ENCODE measurements around the gene PKN3. TPM values are rescaled to one million over a fixed set of nuclear protein-coding genes. Genes with fewer than 3 reads are reported as not detected.

The PKN3 gene
- polyA plus RNA-seq, 4 donors = 4.1 to 12.3 (median 4.5) TPM

DNA sequence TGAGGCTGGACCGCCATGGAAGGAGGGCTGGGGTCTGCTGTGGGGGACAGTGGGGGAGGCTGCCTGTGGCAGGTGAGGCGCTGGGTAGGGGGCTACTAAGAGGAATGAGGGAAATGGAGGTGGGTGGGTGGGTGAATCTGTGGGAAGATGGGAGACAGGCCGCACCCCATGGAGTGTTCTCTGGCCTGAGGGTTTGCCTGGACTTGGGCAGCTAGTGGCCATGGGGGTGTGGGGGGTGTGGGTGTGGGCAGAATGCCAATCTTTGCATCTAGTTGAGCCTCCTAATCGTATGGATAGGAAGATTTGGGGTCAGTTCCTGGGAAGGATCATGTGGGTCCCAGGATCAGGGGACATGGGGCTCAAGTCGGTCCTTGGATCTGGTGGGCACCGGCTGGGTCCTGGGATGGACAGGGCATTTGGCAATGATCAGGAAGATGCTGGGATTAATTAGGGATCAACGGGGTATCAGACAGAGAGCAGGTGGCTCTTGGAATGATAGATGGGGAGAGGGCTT, 21.1 kb downstream of the PKN3 start:
- DNase-seq (no peak), FAIRE-seq (no peak)
- Histone ChIP-seq H3K9me3 (ENCODE audit: control insufficient read depth in 2 of 2, insufficient read depth in 1 of 2, low read depth in 1 of 2, low read length in 1 of 2) (no peaks in the 10 kb centered on the region), H3K4me3 (ENCODE audit: low read depth in 1 of 3, low read length in 3 of 3) (peak overlapping the region; percentile 68 to 78 (median 68)), H3K27ac (ENCODE audit: low read depth in 1 of 3, low read length in 2 of 3) (peak overlapping the region; percentile 4 to 78 (median 73)), H3K36me3 (ENCODE audit: control insufficient read depth in 3 of 3, insufficient read depth in 2 of 3, low read depth in 1 of 3, low read length in 3 of 3) (peaks cover 3 to 44% (median 8%) of the 10 kb centered on the region in 3 donors), H3K27me3 (ENCODE audit: control insufficient read depth in 3 of 3, insufficient read depth in 3 of 3, low read length in 3 of 3) (peaks cover 0 to 2% (median 0%) of the 10 kb centered on the region in 3 donors), H3K4me1 (ENCODE audit: control insufficient read depth in 3 of 3, insufficient read depth in 2 of 3, low read depth in 1 of 3, low read length in 2 of 3) (peaks cover 0 to 14% (median 2%) of the 10 kb centered on the region in 3 donors)
- WGBS, 3 donors = 16 to 31% (median 22%) methylated on average over 7 of the region's 7 CpGs

DNA sequence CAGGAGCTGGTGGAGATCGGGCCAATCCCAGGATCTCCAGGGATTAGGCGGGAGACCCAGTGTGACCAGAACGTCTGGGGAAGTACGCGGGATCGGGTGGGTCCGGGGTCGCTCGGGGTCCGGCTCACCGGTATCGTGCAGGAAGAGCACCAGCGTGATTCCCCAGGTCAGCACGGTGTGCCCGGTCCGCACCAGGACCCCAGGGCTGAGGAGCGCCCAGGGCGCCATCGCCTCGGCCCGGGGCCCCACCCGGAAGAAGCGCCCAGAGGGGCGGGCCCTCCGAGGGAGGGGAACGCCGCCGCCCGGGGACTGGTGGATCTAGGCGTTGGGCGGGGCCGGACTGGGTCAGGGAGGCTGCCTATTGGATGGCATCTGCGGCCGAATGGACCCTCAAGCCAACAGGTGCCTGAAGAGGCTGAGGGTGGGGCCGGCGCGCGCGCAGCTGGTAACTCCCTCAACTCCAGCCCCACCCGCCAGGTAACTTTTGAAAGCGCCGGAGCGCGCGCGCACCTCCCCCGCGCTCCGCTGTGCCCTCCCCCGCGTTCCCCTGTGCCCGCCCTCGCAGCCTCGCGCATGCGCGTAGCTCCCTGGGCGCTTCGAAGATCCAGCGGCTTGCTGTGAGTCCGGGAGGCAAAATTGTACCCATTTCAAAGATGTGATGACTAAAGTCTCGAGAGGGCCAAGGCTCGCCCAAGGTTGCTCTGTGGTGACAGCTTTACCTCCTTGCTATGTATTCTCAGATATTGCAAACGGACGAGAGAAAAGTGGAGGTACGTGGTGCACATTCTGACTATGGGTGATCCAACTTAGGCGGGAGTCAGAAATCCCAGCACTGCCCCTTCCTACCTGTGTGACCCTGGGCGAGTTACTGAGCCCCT, 21.8 kb downstream of the PKN3 start, which contains the start of gene ZDHHC12:
TSS of gene ZDHHC12 (minus strand) at position 262 of the 878 bp plus-strand sequence. CDS start at position 228, 34 bp downstream.
- DNase-seq (peak; percentile 99 to 100), FAIRE-seq (peak; percentile 26)
- Histone ChIP-seq H3K9me3 (ENCODE audit: control insufficient read depth in 2 of 2, insufficient read depth in 1 of 2, low read depth in 1 of 2, low read length in 1 of 2) (no peaks in the 10 kb centered on the region), H3K36me3 (ENCODE audit: control insufficient read depth in 3 of 3, insufficient read depth in 2 of 3, low read depth in 1 of 3, low read length in 3 of 3) (peaks cover 3 to 48% (median 8%) of the 10 kb centered on the region in 3 donors), H3K27me3 (ENCODE audit: control insufficient read depth in 3 of 3, insufficient read depth in 3 of 3, low read length in 3 of 3) (peaks cover 0 to 2% (median 0%) of the 10 kb centered on the region in 3 donors), H3K4me3 (ENCODE audit: low read depth in 1 of 3, low read length in 3 of 3) (peak within 1 kb of the TSS; percentile 68 to 78 (median 68)), H3K27ac (ENCODE audit: low read depth in 1 of 3, low read length in 2 of 3) (peak within 1 kb of the TSS; percentile 45 to 78 (median 73)), H3K4me1 (ENCODE audit: control insufficient read depth in 3 of 3, insufficient read depth in 2 of 3, low read depth in 1 of 3, low read length in 2 of 3) (peaks cover 0 to 11% (median 2%) of the 10 kb centered on the region in 3 donors)
- 1 to 2% (median 1%) methylated on average over 47 to 68 of the region's 68 CpGs for WGBS, 3 donors

DNA sequence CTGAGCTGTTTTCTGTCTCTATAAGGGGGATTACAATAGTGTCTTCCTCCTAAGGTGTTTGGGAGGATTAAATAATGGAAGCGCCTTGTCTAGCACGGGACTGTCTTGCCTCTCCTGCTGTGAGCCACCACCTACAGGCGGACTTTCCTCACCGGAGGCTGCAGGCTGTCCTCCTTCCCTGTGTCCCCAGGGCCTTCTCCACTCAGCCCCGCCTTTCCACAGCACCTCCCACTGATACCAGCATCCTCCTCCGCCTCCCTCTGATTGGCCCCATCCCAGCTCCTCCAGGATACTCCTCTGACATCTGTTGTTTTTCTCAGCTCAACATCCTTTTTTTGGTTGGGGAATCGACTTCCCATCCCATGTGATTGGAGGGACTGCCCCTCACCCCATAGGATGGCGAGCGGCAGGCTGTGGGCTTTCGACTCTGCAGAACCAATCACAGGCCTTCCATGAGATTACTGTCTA, 22.5 kb downstream of the PKN3 start:
- peak overlapping the region; percentile 19 to 68 (median 42) for H3K4me3 ChIP-seq (ENCODE audit: low read depth in 1 of 3, low read length in 3 of 3)
- peaks cover 0 to 11% (median 2%) of the 10 kb centered on the region in 3 donors for H3K4me1 ChIP-seq (ENCODE audit: control insufficient read depth in 3 of 3, insufficient read depth in 2 of 3, low read depth in 1 of 3, low read length in 2 of 3)
- H3K36me3 ChIP-seq (ENCODE audit: control insufficient read depth in 3 of 3, insufficient read depth in 2 of 3, low read depth in 1 of 3, low read length in 3 of 3) = peaks cover 6 to 49% (median 8%) of the 10 kb centered on the region in 3 donors
- DNase-seq (peak; percentile 68 to 86), FAIRE-seq (no peak)
- H3K27ac ChIP-seq (ENCODE audit: low read depth in 1 of 3, low read length in 2 of 3) = peak overlapping the region; percentile 45 to 78 (median 62)
- WGBS, 3 donors = 18 to 22% (median 21%) methylated on average over 10 of the region's 10 CpGs
- H3K27me3 ChIP-seq (ENCODE audit: control insufficient read depth in 3 of 3, insufficient read depth in 3 of 3, low read length in 3 of 3) = peaks cover 0 to 2% (median 0%) of the 10 kb centered on the region in 3 donors
- H3K9me3 ChIP-seq (ENCODE audit: control insufficient read depth in 2 of 2, insufficient read depth in 1 of 2, low read depth in 1 of 2, low read length in 1 of 2) = no peaks in the 10 kb centered on the region

DNA sequence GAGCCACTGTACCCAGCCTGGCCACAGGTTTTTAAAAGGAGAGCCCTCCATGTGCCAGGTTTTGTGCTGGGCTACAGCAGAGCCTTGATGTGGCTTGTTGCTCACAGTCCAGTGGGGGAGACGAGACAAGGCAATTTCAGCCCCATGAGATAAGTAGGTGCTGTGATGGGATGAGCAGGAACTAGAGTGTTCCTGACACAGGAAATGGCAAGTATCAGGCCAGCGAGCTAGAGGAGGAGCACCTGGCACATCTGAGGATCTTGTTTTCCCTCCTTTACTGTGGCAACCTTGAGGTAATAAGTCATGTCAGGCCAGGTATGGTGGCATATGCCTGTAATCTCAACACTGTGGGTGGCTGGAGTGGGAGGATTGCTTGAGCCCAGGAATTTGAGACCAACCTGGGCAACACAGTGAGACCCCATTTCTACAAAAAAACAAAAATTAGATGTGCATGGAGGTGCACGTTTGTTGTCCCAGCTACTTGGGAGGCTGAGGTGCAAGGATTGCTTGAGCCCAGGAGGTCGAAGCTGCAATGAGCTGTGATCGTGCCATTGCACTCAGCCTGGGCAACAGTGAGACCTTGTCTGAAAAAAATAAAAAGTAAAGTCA, 25.4 kb downstream of the PKN3 start:
- Histone ChIP-seq H3K36me3 (ENCODE audit: control insufficient read depth in 3 of 3, insufficient read depth in 2 of 3, low read depth in 1 of 3, low read length in 3 of 3) (peaks cover 4 to 53% (median 6%) of the 10 kb centered on the region in 3 donors), H3K4me1 (ENCODE audit: control insufficient read depth in 3 of 3, insufficient read depth in 2 of 3, low read depth in 1 of 3, low read length in 2 of 3) (peaks cover 0 to 11% (median 2%) of the 10 kb centered on the region in 3 donors), H3K9me3 (ENCODE audit: control insufficient read depth in 2 of 2, insufficient read depth in 1 of 2, low read depth in 1 of 2, low read length in 1 of 2) (no peaks in the 10 kb centered on the region), H3K27ac (ENCODE audit: low read depth in 1 of 3, low read length in 2 of 3) (no peak overlapping the region), H3K4me3 (ENCODE audit: low read depth in 1 of 3, low read length in 3 of 3) (no peak overlapping the region), H3K27me3 (ENCODE audit: control insufficient read depth in 3 of 3, insufficient read depth in 3 of 3, low read length in 3 of 3) (peaks cover 0 to 2% (median 0%) of the 10 kb centered on the region in 3 donors)
- DNase-seq = no peak
- no peak for FAIRE-seq
- WGBS, 3 donors = 83 to 86% (median 84%) methylated on average over 5 of the region's 5 CpGs

DNA sequence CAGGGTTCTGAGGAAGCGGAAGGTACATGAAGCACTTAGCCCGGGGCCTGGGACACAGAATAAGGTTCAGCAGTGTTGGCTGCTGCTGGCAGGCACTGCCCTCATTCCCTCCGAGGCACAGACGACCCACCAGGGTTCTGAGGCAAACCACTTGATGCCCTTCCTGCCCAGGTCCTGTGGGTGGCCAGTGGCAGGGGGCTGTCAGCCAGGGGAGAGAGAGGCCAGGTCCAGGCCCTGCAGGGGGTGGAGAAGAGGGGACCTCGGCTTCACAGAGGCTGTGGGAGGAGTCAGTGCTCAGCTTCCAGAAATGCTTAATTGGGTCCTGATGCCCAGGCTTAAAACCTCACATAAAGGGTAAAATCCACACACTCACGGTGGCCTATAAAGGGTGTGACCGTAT, 26.0 kb downstream of the PKN3 start:
- 73 to 76% (median 76%) methylated on average over 7 of the region's 7 CpGs for WGBS, 3 donors
- no peaks in the 10 kb centered on the region for H3K9me3 ChIP-seq (ENCODE audit: control insufficient read depth in 2 of 2, insufficient read depth in 1 of 2, low read depth in 1 of 2, low read length in 1 of 2)
- peaks cover 4 to 57% (median 6%) of the 10 kb centered on the region in 3 donors for H3K36me3 ChIP-seq (ENCODE audit: control insufficient read depth in 3 of 3, insufficient read depth in 2 of 3, low read depth in 1 of 3, low read length in 3 of 3)
- H3K4me3 ChIP-seq (ENCODE audit: low read depth in 1 of 3, low read length in 3 of 3) = no peak overlapping the region
- peaks cover 0 to 9% (median 1%) of the 10 kb centered on the region in 3 donors for H3K4me1 ChIP-seq (ENCODE audit: control insufficient read depth in 3 of 3, insufficient read depth in 2 of 3, low read depth in 1 of 3, low read length in 2 of 3)
- peaks cover 0 to 2% (median 0%) of the 10 kb centered on the region in 3 donors for H3K27me3 ChIP-seq (ENCODE audit: control insufficient read depth in 3 of 3, insufficient read depth in 3 of 3, low read length in 3 of 3)
- DNase-seq = no peak
- no peak for FAIRE-seq
- H3K27ac ChIP-seq (ENCODE audit: low read depth in 1 of 3, low read length in 2 of 3) = no peak overlapping the region

DNA sequence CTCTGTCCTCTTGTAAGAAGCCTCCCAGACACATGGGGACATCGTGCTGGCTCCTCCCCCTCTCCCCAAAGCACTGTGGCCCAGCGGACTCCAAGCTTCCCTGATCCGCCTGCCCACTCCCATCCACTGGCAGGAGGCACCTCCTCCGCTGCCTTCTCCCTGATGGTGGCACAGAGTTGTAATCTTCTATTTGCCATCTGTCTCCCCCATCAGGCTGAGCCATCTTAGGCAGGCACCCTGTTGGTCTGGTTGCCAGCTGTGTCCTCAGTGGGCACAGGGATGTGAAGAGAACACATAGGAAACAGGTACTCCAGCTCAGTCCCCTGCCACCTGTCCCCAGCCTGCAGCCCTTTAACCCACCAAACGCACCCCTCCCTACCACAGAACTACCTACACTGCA, 27.0 kb downstream of the PKN3 start:
- Histone ChIP-seq H3K36me3 (ENCODE audit: control insufficient read depth in 3 of 3, insufficient read depth in 2 of 3, low read depth in 1 of 3, low read length in 3 of 3) (peaks cover 4 to 59% (median 6%) of the 10 kb centered on the region in 3 donors), H3K9me3 (ENCODE audit: control insufficient read depth in 2 of 2, insufficient read depth in 1 of 2, low read depth in 1 of 2, low read length in 1 of 2) (no peaks in the 10 kb centered on the region), H3K27me3 (ENCODE audit: control insufficient read depth in 3 of 3, insufficient read depth in 3 of 3, low read length in 3 of 3) (peaks cover 0 to 2% (median 0%) of the 10 kb centered on the region in 3 donors), H3K4me3 (ENCODE audit: low read depth in 1 of 3, low read length in 3 of 3) (no peak overlapping the region), H3K4me1 (ENCODE audit: control insufficient read depth in 3 of 3, insufficient read depth in 2 of 3, low read depth in 1 of 3, low read length in 2 of 3) (peaks cover 0 to 8% (median 0%) of the 10 kb centered on the region in 3 donors), H3K27ac (ENCODE audit: low read depth in 1 of 3, low read length in 2 of 3) (no peak overlapping the region)
- DNase-seq (no peak), FAIRE-seq (no peak)
- 83 to 85% (median 84%) methylated on average over 5 of the region's 5 CpGs for WGBS, 3 donors

DNA sequence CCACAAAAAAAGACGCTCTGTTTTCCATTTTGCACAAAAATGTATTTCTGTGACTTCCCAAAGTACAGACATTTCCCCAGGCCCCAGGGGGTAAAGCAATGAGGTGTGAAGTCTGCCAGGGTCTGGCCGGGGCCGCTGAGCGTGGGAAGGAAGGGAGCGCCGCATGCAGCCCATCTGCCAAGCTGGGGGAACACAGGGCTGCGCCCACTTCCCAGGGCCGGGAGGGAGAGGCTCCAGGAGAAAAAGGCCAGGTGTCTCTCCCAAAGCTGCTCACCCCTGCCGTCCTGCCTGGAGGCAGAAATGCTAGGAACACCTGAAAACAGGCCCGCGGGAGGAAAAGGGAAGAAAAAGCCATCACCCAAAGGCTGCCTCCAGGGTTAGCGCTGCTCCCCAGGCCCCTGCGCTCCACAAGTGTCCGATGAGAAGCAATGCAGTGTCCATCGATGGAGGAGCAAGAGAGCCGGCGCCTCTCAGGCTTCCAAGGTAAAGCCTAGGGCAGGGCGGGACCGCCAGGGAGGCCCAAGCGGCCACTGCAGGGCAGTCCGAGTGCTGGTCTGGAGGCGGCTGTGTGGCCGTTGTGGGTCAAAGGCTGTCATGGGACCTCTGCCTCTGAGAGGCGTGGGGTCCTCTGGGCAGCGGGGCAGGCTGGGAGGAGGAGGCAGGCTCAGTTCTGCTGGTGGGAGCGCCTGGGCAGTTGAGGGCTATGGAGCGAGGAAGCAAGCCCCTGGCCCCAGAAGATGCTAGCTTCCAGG, 27.6 kb downstream of the PKN3 start:
- 92 to 97% (median 92%) methylated on average over 27 of the region's 27 CpGs for WGBS, 3 donors
- H3K4me3 ChIP-seq (ENCODE audit: low read depth in 1 of 3, low read length in 3 of 3) = no peak overlapping the region
- H3K27ac ChIP-seq (ENCODE audit: low read depth in 1 of 3, low read length in 2 of 3) = no peak overlapping the region
- H3K27me3 ChIP-seq (ENCODE audit: control insufficient read depth in 3 of 3, insufficient read depth in 3 of 3, low read length in 3 of 3) = no peaks in the 10 kb centered on the region
- DNase-seq (no peak), FAIRE-seq (no peak)
- peaks cover 0 to 3% (median 0%) of the 10 kb centered on the region in 3 donors for H3K4me1 ChIP-seq (ENCODE audit: control insufficient read depth in 3 of 3, insufficient read depth in 2 of 3, low read depth in 1 of 3, low read length in 2 of 3)
- peaks cover 4 to 62% (median 7%) of the 10 kb centered on the region in 3 donors for H3K36me3 ChIP-seq (ENCODE audit: control insufficient read depth in 3 of 3, insufficient read depth in 2 of 3, low read depth in 1 of 3, low read length in 3 of 3)
- H3K9me3 ChIP-seq (ENCODE audit: control insufficient read depth in 2 of 2, insufficient read depth in 1 of 2, low read depth in 1 of 2, low read length in 1 of 2) = no peaks in the 10 kb centered on the region

Data from small intestine (tissue), 7 donors.